Smooth muscle cell (in vitro differentiated cells): ENCODE data around the gene IL17RE. TPM values are rescaled to one million over a fixed set of nuclear protein-coding genes. Genes with fewer than 3 reads are reported as not detected.

ENCODE experiments used
- DNase-seq: peaks from one replicate; lab custom pipeline; 2025; ENCODE audit not compliant: unreplicated experiment; lab: John Stamatoyannopoulos, UW
- H2AFZ ChIP-seq: fragments of 200-600 bp; sonication (generic); 2 replicates; pipeline ENCODE4 v1.6.0; 2016; ENCODE audit warnings: antibody characterized with exemption, low read depth, mild to moderate bottlenecking
- H3F3A ChIP-seq: fragments of 200-600 bp; sonication (generic); 2 replicates; pipeline ENCODE4 v1.6.0; 2017; ENCODE audit warnings: antibody characterized with exemption, low read depth
- H3K27ac ChIP-seq: fragments of 200-600 bp; sonication (generic); 2 replicates; pipeline ENCODE4 v1.5.1; 2016; ENCODE audit warnings: low read depth, mild to moderate bottlenecking
- H3K27me3 ChIP-seq: fragments of 200-600 bp; sonication (generic); 2 replicates; pipeline ENCODE4 v1.6.1; 2016; ENCODE audit warnings: low read depth, mild to moderate bottlenecking
- H3K36me3 ChIP-seq: fragments of 200-600 bp; sonication (generic); 2 replicates; pipeline ENCODE4 v1.5.1; 2016; ENCODE audit warnings: low read depth
- H3K4me1 ChIP-seq: fragments of 200-600 bp; sonication (generic); 2 replicates; pipeline ENCODE4 v1.5.1; 2016; ENCODE audit warnings: low read depth
- H3K4me2 ChIP-seq: fragments of 200-600 bp; sonication (generic); 2 replicates; pipeline ENCODE4 v1.6.0; 2016; ENCODE audit warnings: mild to moderate bottlenecking
- H3K4me3 ChIP-seq: fragments of 200-600 bp; sonication (generic); 2 replicates; pipeline ENCODE4 v1.5.1; 2016; ENCODE audit warnings: mild to moderate bottlenecking
- H3K79me2 ChIP-seq: fragments of 200-600 bp; sonication (generic); 2 replicates; pipeline ENCODE4 v1.6.0; 2016; ENCODE audit warnings: low read depth, mild to moderate bottlenecking
- H3K9ac ChIP-seq: fragments of 200-600 bp; sonication (generic); 2 replicates; pipeline ENCODE4 v1.6.0; 2016; ENCODE audit warnings: low read depth
- H3K9me3 ChIP-seq: fragments of 200-600 bp; sonication (generic); replicated peaks from 2 replicates; pipeline ENCODE4 v1.5.1; 2016; ENCODE audit warnings: low read depth
- H4K20me1 ChIP-seq: fragments of 200-600 bp; sonication (generic); 2 replicates; pipeline ENCODE4 v1.6.0; 2016; ENCODE audit warnings: low read depth
- WGBS: methylation state at CpG from one replicate; pipeline ENCODE4 v1.1.7; 2016; ENCODE audit warnings: low lambda C conversion rate; 5-methylcytosine and 5-hydroxymethylcytosine counted together
- polyA plus RNA-seq: library from polyadenylated mRNA; unstranded; fragments of >200 nt; fragmentation: Nextera tagmentation; extraction: Ambion mirVana; gene quantifications from 2 replicates; pipeline ENCODE4 v1.2.1, GENCODE V29; 2016
- total RNA-seq: library from RNA; depleted of rRNA; stranded (reverse); fragments of >200 nt; gene quantifications from 2 replicates; pipeline ENCODE4 v1.2.3, GENCODE V29; 2014
- TF ChIP-seq, protein P1 (sequence below): fragments of 200-600 bp; sonication (generic); IDR thresholded peaks from 2 replicates; pipeline ENCODE4 v1.5.1; 2017; ENCODE audit warnings: borderline replicate concordance, mild to moderate bottlenecking, antibody characterized with exemption; ENCODE audit not compliant: insufficient read depth, poor library complexity, severe bottlenecking

IL17RE gene
- total and polyA plus RNA-seq, 2 experiments from 2014 or later = 0.32 to 4.9 TPM

DNA sequence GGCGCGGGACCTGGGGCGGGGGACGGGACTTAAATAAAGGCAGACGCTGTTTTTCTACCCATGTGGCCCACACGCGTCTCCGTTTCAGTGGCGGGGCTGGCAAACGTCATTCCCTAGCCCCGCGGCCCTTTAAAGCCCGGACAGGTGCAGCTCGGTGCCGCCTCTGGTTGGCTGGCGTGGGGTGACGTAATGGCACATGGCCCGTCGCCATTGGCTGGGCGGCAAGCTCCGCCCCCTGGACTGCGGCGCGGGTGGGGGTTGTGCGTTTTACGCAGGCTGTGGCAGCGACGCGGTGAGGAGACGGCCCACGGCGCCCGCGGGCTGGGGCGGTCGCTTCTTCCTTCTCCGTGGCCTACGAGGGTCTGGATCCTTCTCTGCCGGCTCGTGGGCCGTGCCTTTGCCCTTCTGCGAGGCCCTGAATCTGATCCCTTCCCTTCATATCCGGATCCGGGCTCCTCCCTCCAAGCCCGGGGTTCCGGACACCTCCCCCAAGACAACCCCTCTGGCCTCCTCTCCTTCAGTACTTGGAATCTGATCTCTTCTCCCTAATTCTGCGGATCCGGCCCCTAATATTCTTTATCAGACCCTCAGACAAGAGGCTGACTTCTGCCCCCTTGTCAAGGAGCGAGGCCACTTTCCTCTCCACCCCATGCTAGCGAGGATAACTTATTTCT, 31.1 kb downstream of the IL17RE start, which contains the start of gene CRELD1:
CRELD1 (plus strand) TSS at position 274 of the 674 bp plus-strand sequence. CDS start 605 bp downstream, outside the sequence.
- H3K4me3 ChIP-seq = peak within 1 kb of the TSS; percentile 70
- H2AFZ ChIP-seq = peak within 1 kb of the TSS; percentile 83
- 3% methylated on average over 44 of the region's 50 CpGs for WGBS
- H3K4me1 ChIP-seq = peaks cover 15% of the 10 kb centered on the region
- peak within 1 kb of the TSS; percentile 83 for H3K4me2 ChIP-seq
- TF ChIP-seq, protein P1, sequence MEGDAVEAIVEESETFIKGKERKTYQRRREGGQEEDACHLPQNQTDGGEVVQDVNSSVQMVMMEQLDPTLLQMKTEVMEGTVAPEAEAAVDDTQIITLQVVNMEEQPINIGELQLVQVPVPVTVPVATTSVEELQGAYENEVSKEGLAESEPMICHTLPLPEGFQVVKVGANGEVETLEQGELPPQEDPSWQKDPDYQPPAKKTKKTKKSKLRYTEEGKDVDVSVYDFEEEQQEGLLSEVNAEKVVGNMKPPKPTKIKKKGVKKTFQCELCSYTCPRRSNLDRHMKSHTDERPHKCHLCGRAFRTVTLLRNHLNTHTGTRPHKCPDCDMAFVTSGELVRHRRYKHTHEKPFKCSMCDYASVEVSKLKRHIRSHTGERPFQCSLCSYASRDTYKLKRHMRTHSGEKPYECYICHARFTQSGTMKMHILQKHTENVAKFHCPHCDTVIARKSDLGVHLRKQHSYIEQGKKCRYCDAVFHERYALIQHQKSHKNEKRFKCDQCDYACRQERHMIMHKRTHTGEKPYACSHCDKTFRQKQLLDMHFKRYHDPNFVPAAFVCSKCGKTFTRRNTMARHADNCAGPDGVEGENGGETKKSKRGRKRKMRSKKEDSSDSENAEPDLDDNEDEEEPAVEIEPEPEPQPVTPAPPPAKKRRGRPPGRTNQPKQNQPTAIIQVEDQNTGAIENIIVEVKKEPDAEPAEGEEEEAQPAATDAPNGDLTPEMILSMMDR = no peak
- no peaks in the 10 kb centered on the region for H4K20me1 ChIP-seq
- H3K9ac ChIP-seq = peak within 1 kb of the TSS; percentile 70
- H3K36me3 ChIP-seq = no peaks in the 10 kb centered on the region
- DNase-seq = peak; percentile 78
- no peaks in the 10 kb centered on the region for H3K27me3 ChIP-seq
- H3K9me3 ChIP-seq = no peaks in the 10 kb centered on the region
- no peaks in the 10 kb centered on the region for H3K79me2 ChIP-seq
- no peaks in the 10 kb centered on the region for H3F3A ChIP-seq
- H3K27ac ChIP-seq = peak within 1 kb of the TSS; percentile 71

DNA sequence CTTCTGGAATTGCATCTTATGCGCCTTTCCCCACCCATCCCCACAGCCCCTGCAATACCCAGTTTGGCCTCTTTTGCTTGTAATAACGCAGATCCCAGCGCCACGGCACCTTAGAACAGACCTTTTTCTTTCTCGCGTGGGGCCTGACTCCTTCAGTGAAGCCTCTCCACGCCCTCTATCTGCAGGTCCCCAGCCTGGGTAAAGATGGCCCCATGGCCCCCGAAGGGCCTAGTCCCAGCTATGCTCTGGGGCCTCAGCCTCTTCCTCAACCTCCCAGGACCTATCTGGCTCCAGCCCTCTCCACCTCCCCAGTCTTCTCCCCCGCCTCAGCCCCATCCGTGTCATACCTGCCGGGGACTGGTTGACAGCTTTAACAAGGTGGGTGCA, 31.6 kb downstream of the IL17RE start:
- H3K79me2 ChIP-seq = no peaks in the 10 kb centered on the region
- H3K27ac ChIP-seq = no peak overlapping the region
- no peaks in the 10 kb centered on the region for H3K27me3 ChIP-seq
- H3K9me3 ChIP-seq = no peaks in the 10 kb centered on the region
- H3K4me3 ChIP-seq = peak overlapping the region; percentile 70
- no peaks in the 10 kb centered on the region for H3K36me3 ChIP-seq
- DNase-seq = no peak
- peak overlapping the region; percentile 83 for H3K4me2 ChIP-seq
- TF ChIP-seq, protein P1 = peak; percentile 4
- WGBS = 41% methylated on average over 11 of the region's 11 CpGs
- peak overlapping the region; percentile 83 for H2AFZ ChIP-seq
- no peaks in the 10 kb centered on the region for H4K20me1 ChIP-seq
- peaks cover 15% of the 10 kb centered on the region for H3K4me1 ChIP-seq
- H3F3A ChIP-seq = no peaks in the 10 kb centered on the region
- H3K9ac ChIP-seq = peak overlapping the region; percentile 70

DNA sequence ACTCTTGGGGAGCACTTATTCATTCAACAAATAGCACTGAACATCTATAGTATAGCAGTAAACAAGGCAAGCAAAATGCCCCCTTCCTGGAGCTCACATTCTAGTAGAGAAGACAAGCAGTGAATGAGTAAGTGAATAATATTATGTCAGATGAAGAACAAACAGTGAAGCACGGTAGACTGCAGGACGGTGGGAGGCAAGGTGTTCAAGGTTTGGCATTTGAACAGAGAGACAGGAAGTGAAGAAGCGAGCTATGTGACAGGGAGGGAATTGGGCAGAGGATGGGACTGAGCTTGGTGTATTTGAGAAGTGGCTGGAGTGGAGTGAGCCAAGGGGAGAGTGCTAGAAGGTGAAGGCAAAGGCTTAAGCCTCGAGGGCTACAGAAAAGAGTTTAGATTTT, 32.3 kb downstream of the IL17RE start:
- Histone ChIP-seq H3K4me1 (peaks cover 15% of the 10 kb centered on the region), H4K20me1 (no peaks in the 10 kb centered on the region), H3K27me3 (no peaks in the 10 kb centered on the region), H3K27ac (no peak overlapping the region), H3K9ac (no peak overlapping the region), H3K4me2 (peak overlapping the region; percentile 83), H3F3A (no peaks in the 10 kb centered on the region), H3K4me3 (peak overlapping the region; percentile 70), H3K36me3 (no peaks in the 10 kb centered on the region), H2AFZ (no peak overlapping the region), H3K9me3 (no peaks in the 10 kb centered on the region), H3K79me2 (no peaks in the 10 kb centered on the region)
- WGBS = 92% methylated on average over 4 of the region's 4 CpGs
- DNase-seq = no peak
- TF ChIP-seq, protein P1 = no peak
